Measurements from ENCODE around the gene DEDD2. TPM values are rescaled to one million over a fixed set of nuclear protein-coding genes. Genes with fewer than 3 reads are reported as not detected.

Gene DEDD2
- total and polyA plus RNA-seq, 4 donors: 16.4 to 33.8 (median 19.7) TPM

DNA sequence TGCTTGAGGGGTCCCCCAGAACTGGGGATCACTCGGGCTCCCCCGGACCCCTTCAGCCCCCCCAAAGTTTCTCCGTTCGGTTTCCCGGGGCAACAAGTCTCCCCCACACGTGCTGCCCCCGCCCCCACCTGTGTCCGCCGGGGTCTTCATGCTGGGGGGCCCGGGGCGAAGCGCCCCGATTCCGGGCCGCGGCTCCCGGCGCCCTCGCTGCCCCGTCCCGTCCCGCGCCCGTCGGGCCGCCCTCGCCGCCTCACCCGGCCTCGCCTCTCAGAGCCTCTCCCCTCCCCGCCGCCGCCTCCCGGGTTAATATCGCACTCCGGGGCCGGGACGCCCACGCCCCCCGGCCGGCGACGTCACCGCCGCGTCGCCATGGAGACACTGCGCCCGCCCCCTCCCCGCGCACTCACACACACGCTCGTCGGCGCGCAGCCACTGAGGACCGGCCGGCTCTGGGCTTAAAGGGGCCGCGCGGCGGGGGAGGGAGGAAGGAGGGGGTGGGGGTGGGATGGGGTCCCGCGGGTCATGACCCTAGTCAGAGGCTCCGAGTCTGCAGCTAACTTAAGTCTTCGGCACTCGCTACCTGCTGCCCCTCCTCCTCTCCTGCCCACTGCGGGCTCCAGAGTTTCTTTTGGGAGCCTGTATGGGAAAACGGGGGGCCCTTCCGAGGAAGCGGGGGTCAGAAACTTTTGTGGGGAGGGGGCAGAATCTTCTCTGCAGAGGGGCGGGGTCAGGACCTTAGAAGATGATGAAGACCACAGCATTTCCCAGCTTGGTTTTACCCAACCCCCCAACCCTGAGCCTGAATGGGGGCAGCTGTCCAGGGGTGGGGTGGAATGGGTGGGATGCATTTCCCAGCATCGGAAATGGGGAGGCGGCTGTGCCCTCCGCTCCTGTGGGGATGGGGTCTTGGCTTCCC is 37.6 kb upstream of the DEDD2 start, which contains the start of gene ERF:
Gene ERF, minus strand, starts transcription at position 279 of the 916 bp plus-strand sequence. Its CDS starts 129 bp downstream, at position 150.
- H3K4me1 ChIP-seq (ENCODE audit: control insufficient read depth in 1 of 2, insufficient read depth in 2 of 2, low read length in 2 of 2): no peaks in the 10 kb centered on the region
- intact Hi-C loops (cut with DNase I): loop anchor here in 1 of 2 donors (2.0 kb wide), 2 partner anchors 14 to 28 kb away; partner anchors contain the start of gene CIC
- no peaks in the 10 kb centered on the region for H3K9me3 ChIP-seq (ENCODE audit: control insufficient read depth, low read length)
- H3K36me3 ChIP-seq (ENCODE audit: control insufficient read depth in 1 of 2, insufficient read depth in 2 of 2, low read length in 1 of 2): no peaks in the 10 kb centered on the region
- peaks cover 0 to 2% of the 10 kb centered on the region in 2 donors for H3K27me3 ChIP-seq (ENCODE audit: control insufficient read depth in 1 of 2, insufficient read depth in 2 of 2, low read length in 1 of 2)
- H3K4me3 ChIP-seq (ENCODE audit: low read length in 2 of 2): peak within 1 kb of the TSS; percentile 96 to 99
- WGBS, 2 donors: 0 to 1% methylated on average over 44 to 75 of the region's 75 CpGs
- DNase-seq: peak; percentile 96 to 98
- ATAC-seq (ENCODE audit: low FRiP score): peak; percentile 92
- H3K27ac ChIP-seq (ENCODE audit: low read depth in 1 of 2, low read length in 2 of 2): peak within 1 kb of the TSS; percentile 97 to 100

- peak; percentile 87 to 90 for DNase-seq
- intact Hi-C loops (cut with DNase I): loop anchor here in 1 of 2 donors (2.0 kb wide), 2 partner anchors 15 to 29 kb away; partner anchors contain the start of gene CIC
- H3K4me1 ChIP-seq (ENCODE audit: control insufficient read depth in 1 of 2, insufficient read depth in 2 of 2, low read length in 2 of 2): no peaks in the 10 kb centered on the region
These were observed 36.8 kb upstream of the DEDD2 start for GRCh38 chr19:42254089-42254849.

GRCh38 chr19:42253245-42254088 is 36.0 kb upstream of the DEDD2 start:
- H3K4me1 ChIP-seq (ENCODE audit: control insufficient read depth in 1 of 2, insufficient read depth in 2 of 2, low read length in 2 of 2): no peaks in the 10 kb centered on the region
- ATAC-seq (ENCODE audit: low FRiP score) (peak; percentile 2), DNase-seq (peak; percentile 76 to 90)
- intact Hi-C loops (cut with DNase I): loop anchor here in 1 of 2 donors (2.0 kb wide), 2 partner anchors 15 to 29 kb away; partner anchors contain the start of gene CIC
- no peaks in the 10 kb centered on the region for H3K36me3 ChIP-seq (ENCODE audit: control insufficient read depth in 1 of 2, insufficient read depth in 2 of 2, low read length in 1 of 2)
- H3K27me3 ChIP-seq (ENCODE audit: control insufficient read depth in 1 of 2, insufficient read depth in 2 of 2, low read length in 1 of 2): peaks cover 0 to 2% of the 10 kb centered on the region in 2 donors
- 0 to 1% methylated on average over 31 to 71 of the region's 71 CpGs for WGBS, 2 donors
- H3K4me3 ChIP-seq (ENCODE audit: low read length in 2 of 2): peak overlapping the region; percentile 96 to 99
- H3K9me3 ChIP-seq (ENCODE audit: control insufficient read depth, low read length): no peaks in the 10 kb centered on the region
- H3K27ac ChIP-seq (ENCODE audit: low read depth in 1 of 2, low read length in 2 of 2): peak overlapping the region; percentile 79 to 100

More at GRCh38 chr19:42254089-42254849, 36.8 kb upstream of the DEDD2 start:
- Histone ChIP-seq H3K36me3 (ENCODE audit: control insufficient read depth in 1 of 2, insufficient read depth in 2 of 2, low read length in 1 of 2) (no peaks in the 10 kb centered on the region), H3K27ac (ENCODE audit: low read depth in 1 of 2, low read length in 2 of 2) (peak overlapping the region; percentile 97 to 100), H3K4me3 (ENCODE audit: low read length in 2 of 2) (peak overlapping the region; percentile 96 to 99), H3K9me3 (ENCODE audit: control insufficient read depth, low read length) (no peaks in the 10 kb centered on the region), H3K27me3 (ENCODE audit: control insufficient read depth in 1 of 2, insufficient read depth in 2 of 2, low read length in 1 of 2) (peaks cover 0 to 2% of the 10 kb centered on the region in 2 donors)
- 0% methylated on average over 43 to 70 of the region's 70 CpGs for WGBS, 2 donors
- ATAC-seq (ENCODE audit: low FRiP score): peak; percentile 45

GRCh38 chr19:42252365-42253244 is 35.1 kb upstream of the DEDD2 start:
- H3K9me3 ChIP-seq (ENCODE audit: control insufficient read depth, low read length): no peaks in the 10 kb centered on the region
- intact Hi-C loops (cut with DNase I): no loop called here
- H3K4me1 ChIP-seq (ENCODE audit: control insufficient read depth in 1 of 2, insufficient read depth in 2 of 2, low read length in 2 of 2): no peaks in the 10 kb centered on the region
- peak overlapping the region; percentile 79 to 100 for H3K27ac ChIP-seq (ENCODE audit: low read depth in 1 of 2, low read length in 2 of 2)
- peak overlapping the region; percentile 96 to 99 for H3K4me3 ChIP-seq (ENCODE audit: low read length in 2 of 2)
- 1 to 2% methylated on average over 26 to 27 of the region's 27 CpGs for WGBS, 2 donors
- peaks cover 0 to 2% of the 10 kb centered on the region in 2 donors for H3K27me3 ChIP-seq (ENCODE audit: control insufficient read depth in 1 of 2, insufficient read depth in 2 of 2, low read length in 1 of 2)
- ATAC-seq (ENCODE audit: low FRiP score) (no peak), DNase-seq (no peak)
- no peaks in the 10 kb centered on the region for H3K36me3 ChIP-seq (ENCODE audit: control insufficient read depth in 1 of 2, insufficient read depth in 2 of 2, low read length in 1 of 2)

DNA sequence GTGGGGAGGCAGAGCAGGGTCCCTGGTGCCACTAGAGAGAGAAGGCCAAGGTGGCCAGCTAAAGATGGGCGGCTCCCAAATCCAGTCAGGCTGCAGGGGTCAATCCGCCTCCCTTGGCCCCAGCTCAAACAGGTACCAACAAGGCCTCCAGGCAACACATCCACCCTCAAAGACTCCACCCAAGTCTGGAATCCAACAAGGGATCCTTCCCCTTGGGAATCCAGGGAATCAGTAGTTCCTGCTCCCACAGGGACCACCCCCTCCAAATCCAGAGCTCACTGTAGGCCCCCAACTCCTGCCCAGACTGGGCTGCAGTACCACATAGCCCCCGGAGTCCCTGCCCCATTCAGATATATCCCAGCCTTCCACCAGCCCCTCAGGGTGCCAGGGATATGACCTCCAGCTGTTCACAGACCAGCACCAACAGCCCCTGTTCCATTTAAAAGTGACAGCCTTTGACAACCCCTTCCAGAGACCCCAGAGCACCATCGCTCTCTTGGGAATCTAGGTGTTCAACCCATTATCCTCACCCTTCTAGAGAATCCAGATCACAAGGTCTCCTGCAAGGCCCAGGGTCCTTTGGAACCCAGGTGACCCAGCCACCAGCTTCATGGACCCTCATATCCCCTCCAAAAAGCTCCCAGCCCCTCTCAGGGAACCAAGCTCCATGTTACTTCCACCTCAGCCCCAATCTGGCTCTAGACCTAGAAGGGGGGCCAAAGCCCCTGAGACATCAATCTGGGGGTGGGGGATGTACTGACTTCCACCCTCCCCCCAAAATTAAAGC is 34.3 kb upstream of the DEDD2 start:
- H3K4me1 ChIP-seq (ENCODE audit: control insufficient read depth in 1 of 2, insufficient read depth in 2 of 2, low read length in 2 of 2): no peaks in the 10 kb centered on the region
- ATAC-seq (ENCODE audit: low FRiP score) (no peak), DNase-seq (no peak)
- intact Hi-C loops (cut with DNase I): no loop called here
- H3K27me3 ChIP-seq (ENCODE audit: control insufficient read depth in 1 of 2, insufficient read depth in 2 of 2, low read length in 1 of 2): peaks cover 0 to 2% of the 10 kb centered on the region in 2 donors
- WGBS, 2 donors: 36 to 52% methylated on average over 4 of the region's 4 CpGs
- H3K4me3 ChIP-seq (ENCODE audit: low read length in 2 of 2): no peak overlapping the region
- no peaks in the 10 kb centered on the region for H3K9me3 ChIP-seq (ENCODE audit: control insufficient read depth, low read length)
- peak overlapping the region; percentile 19 to 49 for H3K27ac ChIP-seq (ENCODE audit: low read depth in 1 of 2, low read length in 2 of 2)
- no peaks in the 10 kb centered on the region for H3K36me3 ChIP-seq (ENCODE audit: control insufficient read depth in 1 of 2, insufficient read depth in 2 of 2, low read length in 1 of 2)

DNA sequence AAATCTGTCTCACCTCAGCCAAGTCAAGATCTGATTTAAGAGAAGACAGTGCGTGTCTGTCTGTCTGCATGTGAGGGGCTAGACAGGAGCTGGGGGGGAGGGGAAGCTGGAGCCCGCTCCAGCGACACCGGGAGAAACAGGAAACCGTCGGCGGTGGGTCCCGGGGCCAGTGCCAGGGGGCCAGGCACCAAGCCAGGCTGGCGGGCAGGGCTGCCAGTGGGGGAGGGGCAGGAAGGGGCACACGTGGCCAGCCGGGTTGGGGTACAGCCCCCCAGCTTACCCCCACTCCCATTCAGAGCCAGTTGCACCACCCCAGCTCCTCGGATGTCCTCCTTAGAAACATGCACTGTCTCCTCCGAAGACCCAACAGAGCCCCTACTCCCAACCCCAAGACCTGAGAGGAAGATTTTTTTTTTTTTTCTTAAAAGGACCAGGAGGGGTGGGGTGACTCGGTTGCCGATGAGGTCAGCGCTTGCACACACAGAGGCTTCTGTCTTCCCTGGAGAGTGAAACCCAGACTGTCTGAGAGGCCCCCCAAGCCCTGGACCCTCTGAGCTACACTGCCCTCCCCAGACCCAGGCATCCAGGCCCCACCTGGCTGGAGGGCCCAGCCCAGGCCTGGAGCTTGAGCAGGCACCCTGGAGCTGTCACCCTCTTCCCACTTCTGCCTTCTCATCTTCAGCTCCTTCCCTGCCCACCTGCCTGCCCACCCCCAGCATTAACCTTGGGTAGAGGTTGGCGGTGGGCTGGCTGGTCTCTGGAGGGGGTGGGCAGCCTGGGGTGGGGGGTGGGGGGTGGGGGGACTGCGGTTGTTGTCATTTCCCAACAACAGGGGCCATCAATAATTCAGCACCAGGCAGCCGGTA is 33.4 kb upstream of the DEDD2 start:
- H3K9me3 ChIP-seq (ENCODE audit: control insufficient read depth, low read length): no peaks in the 10 kb centered on the region
- H3K4me1 ChIP-seq (ENCODE audit: control insufficient read depth in 1 of 2, insufficient read depth in 2 of 2, low read length in 2 of 2): no peaks in the 10 kb centered on the region
- WGBS, 2 donors: 3% methylated on average over 18 to 19 of the region's 19 CpGs
- intact Hi-C loops (cut with DNase I): no loop called here
- H3K27me3 ChIP-seq (ENCODE audit: control insufficient read depth in 1 of 2, insufficient read depth in 2 of 2, low read length in 1 of 2): peaks cover 0 to 2% of the 10 kb centered on the region in 2 donors
- ATAC-seq (ENCODE audit: low FRiP score) (no peak), DNase-seq (peak in 1 of 2 donors; percentile 84)
- H3K4me3 ChIP-seq (ENCODE audit: low read length in 2 of 2): no peak overlapping the region
- peak overlapping the region; percentile 38 to 79 for H3K27ac ChIP-seq (ENCODE audit: low read depth in 1 of 2, low read length in 2 of 2)
- H3K36me3 ChIP-seq (ENCODE audit: control insufficient read depth in 1 of 2, insufficient read depth in 2 of 2, low read length in 1 of 2): no peaks in the 10 kb centered on the region

Measured in aorta (tissue), 5 donors.